Measurements from ENCODE around the gene OR10H4. TPM values are rescaled to one million over a fixed set of nuclear protein-coding genes. Genes with fewer than 3 reads are reported as not detected.
"Not testable (repeated sequence)": the region's sequence is repeated elsewhere in the genome, so short reads cannot be mapped to it uniquely, and the experiment has no call there.

Gene OR10H4
- polyA plus RNA-seq, 1 experiment, result not detected

GRCh38 chr19:15922021-15922420 lies 26.8 kb upstream of the OR10H4 start:
- CTCF ChIA-PET, result no interaction called here

GRCh38 chr19:15923702-15924101 lies 25.1 kb upstream of the OR10H4 start:
- H3K27me3 ChIP-seq (ENCODE audit: control insufficient read depth, insufficient read depth, low read length), result no peaks in the 10 kb centered on the region
- no peak overlapping the region for H3K4me3 ChIP-seq (ENCODE audit: low read depth, low read length)
- ChIA-PET POLR2A (no interaction called here), CTCF (no interaction called here)
- no peak for DNase-seq (ENCODE audit: low read depth)
- TF ChIP-seq, protein P1, sequence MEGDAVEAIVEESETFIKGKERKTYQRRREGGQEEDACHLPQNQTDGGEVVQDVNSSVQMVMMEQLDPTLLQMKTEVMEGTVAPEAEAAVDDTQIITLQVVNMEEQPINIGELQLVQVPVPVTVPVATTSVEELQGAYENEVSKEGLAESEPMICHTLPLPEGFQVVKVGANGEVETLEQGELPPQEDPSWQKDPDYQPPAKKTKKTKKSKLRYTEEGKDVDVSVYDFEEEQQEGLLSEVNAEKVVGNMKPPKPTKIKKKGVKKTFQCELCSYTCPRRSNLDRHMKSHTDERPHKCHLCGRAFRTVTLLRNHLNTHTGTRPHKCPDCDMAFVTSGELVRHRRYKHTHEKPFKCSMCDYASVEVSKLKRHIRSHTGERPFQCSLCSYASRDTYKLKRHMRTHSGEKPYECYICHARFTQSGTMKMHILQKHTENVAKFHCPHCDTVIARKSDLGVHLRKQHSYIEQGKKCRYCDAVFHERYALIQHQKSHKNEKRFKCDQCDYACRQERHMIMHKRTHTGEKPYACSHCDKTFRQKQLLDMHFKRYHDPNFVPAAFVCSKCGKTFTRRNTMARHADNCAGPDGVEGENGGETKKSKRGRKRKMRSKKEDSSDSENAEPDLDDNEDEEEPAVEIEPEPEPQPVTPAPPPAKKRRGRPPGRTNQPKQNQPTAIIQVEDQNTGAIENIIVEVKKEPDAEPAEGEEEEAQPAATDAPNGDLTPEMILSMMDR (IDR thresholded peaks at IDR 0.05; ENCODE audit: insufficient read depth, low read depth, low read length), result no peak
- no peaks in the 10 kb centered on the region for H3K36me3 ChIP-seq (ENCODE audit: control insufficient read depth, insufficient read depth, low read length)

More at GRCh38 chr19:15922021-15922420, 26.8 kb upstream of the OR10H4 start:
- DNase-seq (ENCODE audit: low read depth), result no peak
- no peaks in the 10 kb centered on the region for H3K36me3 ChIP-seq (ENCODE audit: control insufficient read depth, insufficient read depth, low read length)
- H3K27me3 ChIP-seq (ENCODE audit: control insufficient read depth, insufficient read depth, low read length), result no peaks in the 10 kb centered on the region
- POLR2A ChIA-PET, result no interaction called here
- TF ChIP-seq, protein P1 (IDR thresholded peaks at IDR 0.05; ENCODE audit: insufficient read depth, low read depth, low read length), result no peak
- H3K4me3 ChIP-seq (ENCODE audit: low read depth, low read length), result no peak overlapping the region

DNA sequence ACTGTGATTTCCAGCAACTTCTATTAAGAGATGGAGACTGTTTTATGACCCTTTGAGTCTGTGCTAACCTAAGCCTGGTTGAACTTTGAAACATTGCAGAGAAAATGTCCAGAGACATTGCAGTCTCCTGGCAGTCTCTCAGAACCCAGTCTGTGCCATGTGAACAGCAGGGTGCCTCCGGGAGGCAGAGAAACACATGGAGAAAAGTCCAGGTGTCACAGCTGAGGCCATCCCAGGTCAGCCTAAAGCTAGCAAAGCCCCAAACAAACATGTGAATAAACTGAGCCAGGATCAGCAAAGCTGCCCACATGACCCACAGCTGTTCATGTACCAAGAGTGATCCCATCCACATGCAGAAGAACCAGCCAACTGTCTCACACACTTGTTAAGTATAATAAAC lies 22.3 kb upstream of the OR10H4 start:
- Histone ChIP-seq H3K36me3 (ENCODE audit: control insufficient read depth, insufficient read depth, low read length) (no peaks in the 10 kb centered on the region), H3K4me3 (ENCODE audit: low read depth, low read length) (no peak overlapping the region), H3K27me3 (ENCODE audit: control insufficient read depth, insufficient read depth, low read length) (no peaks in the 10 kb centered on the region)
- ChIA-PET CTCF (no interaction called here), POLR2A (no interaction called here)
- TF ChIP-seq, protein P1 (IDR thresholded peaks at IDR 0.05; ENCODE audit: insufficient read depth, low read depth, low read length), result no peak
- no peak for DNase-seq (ENCODE audit: low read depth)

DNA sequence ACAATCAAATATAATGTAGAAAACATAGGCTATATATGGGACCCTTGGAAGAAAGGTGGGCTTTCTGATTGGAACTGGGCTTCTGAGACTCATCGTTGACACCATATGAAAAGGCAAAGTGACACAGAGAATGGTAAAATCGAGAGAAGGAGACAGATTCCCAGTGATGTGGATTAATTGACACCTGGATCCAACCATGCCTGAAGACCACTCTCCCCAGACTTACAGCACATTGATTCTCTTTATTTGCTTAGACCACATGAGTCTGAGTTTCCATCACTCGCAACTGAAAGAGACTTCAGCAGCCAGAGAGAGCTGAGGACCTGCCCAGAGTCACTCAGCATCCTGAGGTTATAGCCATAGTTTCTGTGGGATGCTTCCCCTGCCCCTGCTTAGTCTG lies 20.5 kb upstream of the OR10H4 start:
- ChIA-PET CTCF (no interaction called here), POLR2A (no interaction called here)

DNA sequence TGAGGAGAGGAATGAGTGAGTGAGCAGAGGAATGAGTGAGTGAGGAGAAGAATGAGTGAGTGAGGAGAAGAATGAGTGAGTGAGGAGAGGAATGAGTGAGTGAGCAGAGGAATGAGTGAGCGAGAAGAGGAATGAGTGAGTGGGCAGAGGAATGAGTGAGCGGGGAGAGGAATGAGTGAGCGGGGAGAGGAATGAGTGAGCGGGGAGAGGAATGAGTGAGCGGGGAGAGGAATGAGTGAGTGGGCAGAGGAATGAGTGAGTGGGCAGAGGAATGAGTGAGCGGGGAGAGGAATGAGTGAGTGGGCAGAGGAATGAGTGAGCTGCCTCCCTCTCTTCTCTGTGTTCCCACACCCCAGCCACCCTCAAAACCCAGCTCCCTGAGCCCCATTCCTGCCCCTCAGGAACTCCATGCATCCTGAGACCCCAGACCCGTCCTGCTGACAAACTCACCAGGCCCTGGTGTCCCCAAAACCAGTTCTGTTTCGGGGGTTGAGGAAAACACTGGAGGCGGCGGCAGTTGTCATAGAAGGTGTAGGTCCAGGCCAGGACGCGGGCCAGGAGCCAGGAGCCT lies 15.0 kb upstream of the OR10H4 start:
- CTCF ChIA-PET; H3K36me3 ChIP-seq (ENCODE audit: control insufficient read depth, insufficient read depth, low read length); H3K4me3 ChIP-seq (ENCODE audit: low read depth, low read length); H3K27me3 ChIP-seq (ENCODE audit: control insufficient read depth, insufficient read depth, low read length); POLR2A ChIA-PET; DNase-seq (ENCODE audit: low read depth): not testable (repeated sequence)

More for the DNA sequence above, 20.5 kb upstream of the OR10H4 start:
- Histone ChIP-seq H3K36me3 (ENCODE audit: control insufficient read depth, insufficient read depth, low read length) (no peaks in the 10 kb centered on the region), H3K27me3 (ENCODE audit: control insufficient read depth, insufficient read depth, low read length) (no peaks in the 10 kb centered on the region), H3K4me3 (ENCODE audit: low read depth, low read length) (no peak overlapping the region)
- DNase-seq (ENCODE audit: low read depth), result no peak
- TF ChIP-seq, protein P1 (IDR thresholded peaks at IDR 0.05; ENCODE audit: insufficient read depth, low read depth, low read length), result no peak
